Panc1 (cell line): ENCODE data around the gene CSMD2. TPM values are rescaled to one million over a fixed set of nuclear protein-coding genes. Genes with fewer than 3 reads are reported as not detected.

Experiments
- ATAC-seq: fragments of 200-7000 bp; cut with Tn5 transposase; 2 replicates; pipeline ENCODE4 v1.9.1; 2020; ENCODE audit warnings: mild to moderate bottlenecking, moderate library complexity
- BruUV-seq: library from RNA; stranded (reverse); fragments of 400-500 nt; replicated peaks from 2 replicates; lab custom pipeline; 2021; lab: Mats Ljungman, UMichigan
- CTCF ChIA-PET: fragments of 300-600 bp; sonication (Branson Sonifier 250); formaldehyde crosslinking; loops from one replicate; lab custom pipeline; 2022; ENCODE audit warnings: antibody characterized with exemption; lab: Charles Lee
- POLR2A ChIA-PET: fragments of 300-600 bp; sonication (Branson Sonifier 250); formaldehyde crosslinking; loops from one replicate; lab custom pipeline; 2022; ENCODE audit warnings: antibody characterized with exemption; lab: Charles Lee
- DNase-seq: peaks from one replicate; pipeline ENCODE4 v3.0.0-alpha.2; 2010; ENCODE audit warnings: low read depth, low spot score
- H3K27ac ChIP-seq: 2 replicates; pipeline ENCODE4 v1.5.1; 2011; ENCODE audit warnings: mild to moderate bottlenecking, low read length, inconsistent platforms
- H3K27me3 ChIP-seq: fragments of 200-500 bp; sonication (Bioruptor generic); 2 replicates; pipeline ENCODE4 v1.6.0; 2014; ENCODE audit warnings: low read length, inconsistent platforms; ENCODE audit not compliant: control insufficient read depth, insufficient read depth
- H3K36me3 ChIP-seq: fragments of 200-500 bp; sonication (Bioruptor generic); 2 replicates; pipeline ENCODE4 v1.5.1; 2014; ENCODE audit warnings: inconsistent platforms, mild to moderate bottlenecking, low read length, moderate library complexity; ENCODE audit not compliant: control insufficient read depth, insufficient read depth
- H3K4me1 ChIP-seq: 2 replicates; pipeline ENCODE4 v1.5.1; 2011; ENCODE audit warnings: inconsistent platforms, mild to moderate bottlenecking, low read length, moderate library complexity; ENCODE audit not compliant: control insufficient read depth, insufficient read depth
- H3K4me3 ChIP-seq, 2 experiments: 2 replicates each; pipeline ENCODE4 v1.5.1; 2011 to 2012; ENCODE audit warnings: low read depth in 2 of 2, low read length in 2 of 2, mild to moderate bottlenecking in 2 of 2, inconsistent platforms in 1 of 2, moderate library complexity in 1 of 2
- H3K9me3 ChIP-seq: fragments of 200-500 bp; sonication (Bioruptor generic); 2 replicates; pipeline ENCODE4 v1.5.1; 2014; ENCODE audit warnings: low read depth, mild to moderate bottlenecking, inconsistent platforms, low read length, moderate library complexity; ENCODE audit not compliant: control insufficient read depth, insufficient read depth
- POLR2AphosphoS5 ChIP-seq: IDR thresholded peaks from 2 replicates; pipeline ENCODE4 v1.6.1; 2012; ENCODE audit warnings: mild to moderate bottlenecking, low read depth, low read length, moderate library complexity
- SIN3A ChIP-seq: IDR thresholded peaks from 2 replicates; pipeline ENCODE4 v1.6.1; 2012; ENCODE audit warnings: low read depth, mild to moderate bottlenecking, low read length, moderate library complexity, borderline replicate concordance; ENCODE audit not compliant: insufficient read depth
- TCF7L2 ChIP-seq: IDR thresholded peaks from 2 replicates; pipeline ENCODE4 v1.6.1; 2011; ENCODE audit warnings: mild to moderate bottlenecking, low read depth, low read length, inconsistent platforms
- in situ Hi-C: cut with HindIII; loops from 2 replicates; pipeline ENCODE4 v1.10.0; 2016; ENCODE audit warnings: low sequenced_read_pairs, low pct_unique_long_range_greater_than_20kb
- intact Hi-C: fragments of 100-400 bp; cut with micrococcal nuclease; formaldehyde crosslinking; loops from one replicate; pipeline ENCODE4 v1.10.0; 2022; ENCODE audit not compliant: unreplicated experiment
- total RNA-seq: library from RNA; stranded (reverse); gene quantifications from one replicate; pipeline ENCODE4 v1.2.1, GENCODE V29; 2021; ENCODE audit not compliant: unreplicated experiment
- TF ChIP-seq, protein P1 (sequence below): fragments of 450-650 bp; IDR thresholded peaks from 2 replicates; pipeline ENCODE4 v1.5.1; 2017; ENCODE audit warnings: mild to moderate bottlenecking
- TF ChIP-seq, protein P2 (sequence below), 2 experiments: IDR thresholded peaks; 2 replicates each; pipeline ENCODE4 v1.6.1; 2011 to 2012; ENCODE audit warnings: low read depth in 2 of 2, control low read depth in 1 of 2, low read length in 1 of 2, mild to moderate bottlenecking in 1 of 2, moderate library complexity in 1 of 2; ENCODE audit not compliant: insufficient read depth in 1 of 2

Gene CSMD2
- total RNA-seq, 1 experiment from 2014 or later: not detected

DNA sequence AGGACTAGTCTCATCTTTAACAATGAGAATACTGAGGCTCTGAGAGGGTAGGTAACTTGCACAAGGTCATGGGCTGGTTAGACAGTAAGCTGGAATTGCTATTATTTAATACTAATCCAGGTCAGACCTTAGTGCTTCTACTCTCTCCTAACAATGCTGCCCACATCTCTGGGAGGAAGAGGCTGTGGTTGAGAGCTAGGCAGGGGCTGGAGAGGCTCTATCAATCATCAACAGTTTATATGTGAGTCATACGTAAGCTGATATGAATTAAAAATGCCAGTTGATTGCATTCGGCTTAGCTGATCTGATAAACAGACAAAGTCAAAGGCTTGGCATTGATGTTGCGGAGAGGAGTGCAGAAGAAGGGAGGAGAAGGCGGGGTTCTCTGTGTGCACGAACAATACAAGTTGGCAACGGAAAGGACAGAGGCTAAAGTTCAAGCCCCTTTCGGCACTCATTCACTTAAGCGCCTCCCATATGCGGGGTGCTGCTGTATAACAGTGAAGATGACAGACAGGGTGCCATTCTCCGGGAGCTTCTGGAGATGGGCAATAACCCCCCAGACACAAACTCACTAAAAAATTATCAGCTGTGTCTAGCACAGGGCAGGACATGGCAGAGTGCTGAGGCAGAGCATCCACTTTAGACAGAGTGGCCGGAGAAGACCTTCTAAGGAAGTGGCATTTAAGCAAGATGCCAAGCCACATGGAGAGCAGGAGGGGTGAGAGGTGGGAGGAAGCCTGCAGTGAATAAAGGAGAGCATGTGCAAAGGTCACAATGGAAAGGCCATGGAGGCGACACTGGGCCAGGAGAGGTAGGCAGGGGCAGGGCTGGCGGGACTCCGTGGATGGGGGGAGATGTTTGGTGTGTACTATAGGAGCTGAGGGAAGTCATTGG is 497.4 kb downstream of the CSMD2 start:
- CTCF ChIA-PET: no interaction called here
- H3K27me3 ChIP-seq: peaks cover 12% of the 10 kb centered on the region
- POLR2A ChIA-PET: no interaction called here
- TF ChIP-seq POLR2AphosphoS5 (no peak), SIN3A (no peak), TCF7L2 (no peak)
- TF ChIP-seq, protein P1, sequence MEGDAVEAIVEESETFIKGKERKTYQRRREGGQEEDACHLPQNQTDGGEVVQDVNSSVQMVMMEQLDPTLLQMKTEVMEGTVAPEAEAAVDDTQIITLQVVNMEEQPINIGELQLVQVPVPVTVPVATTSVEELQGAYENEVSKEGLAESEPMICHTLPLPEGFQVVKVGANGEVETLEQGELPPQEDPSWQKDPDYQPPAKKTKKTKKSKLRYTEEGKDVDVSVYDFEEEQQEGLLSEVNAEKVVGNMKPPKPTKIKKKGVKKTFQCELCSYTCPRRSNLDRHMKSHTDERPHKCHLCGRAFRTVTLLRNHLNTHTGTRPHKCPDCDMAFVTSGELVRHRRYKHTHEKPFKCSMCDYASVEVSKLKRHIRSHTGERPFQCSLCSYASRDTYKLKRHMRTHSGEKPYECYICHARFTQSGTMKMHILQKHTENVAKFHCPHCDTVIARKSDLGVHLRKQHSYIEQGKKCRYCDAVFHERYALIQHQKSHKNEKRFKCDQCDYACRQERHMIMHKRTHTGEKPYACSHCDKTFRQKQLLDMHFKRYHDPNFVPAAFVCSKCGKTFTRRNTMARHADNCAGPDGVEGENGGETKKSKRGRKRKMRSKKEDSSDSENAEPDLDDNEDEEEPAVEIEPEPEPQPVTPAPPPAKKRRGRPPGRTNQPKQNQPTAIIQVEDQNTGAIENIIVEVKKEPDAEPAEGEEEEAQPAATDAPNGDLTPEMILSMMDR: no peak
- TF ChIP-seq, protein P2, sequence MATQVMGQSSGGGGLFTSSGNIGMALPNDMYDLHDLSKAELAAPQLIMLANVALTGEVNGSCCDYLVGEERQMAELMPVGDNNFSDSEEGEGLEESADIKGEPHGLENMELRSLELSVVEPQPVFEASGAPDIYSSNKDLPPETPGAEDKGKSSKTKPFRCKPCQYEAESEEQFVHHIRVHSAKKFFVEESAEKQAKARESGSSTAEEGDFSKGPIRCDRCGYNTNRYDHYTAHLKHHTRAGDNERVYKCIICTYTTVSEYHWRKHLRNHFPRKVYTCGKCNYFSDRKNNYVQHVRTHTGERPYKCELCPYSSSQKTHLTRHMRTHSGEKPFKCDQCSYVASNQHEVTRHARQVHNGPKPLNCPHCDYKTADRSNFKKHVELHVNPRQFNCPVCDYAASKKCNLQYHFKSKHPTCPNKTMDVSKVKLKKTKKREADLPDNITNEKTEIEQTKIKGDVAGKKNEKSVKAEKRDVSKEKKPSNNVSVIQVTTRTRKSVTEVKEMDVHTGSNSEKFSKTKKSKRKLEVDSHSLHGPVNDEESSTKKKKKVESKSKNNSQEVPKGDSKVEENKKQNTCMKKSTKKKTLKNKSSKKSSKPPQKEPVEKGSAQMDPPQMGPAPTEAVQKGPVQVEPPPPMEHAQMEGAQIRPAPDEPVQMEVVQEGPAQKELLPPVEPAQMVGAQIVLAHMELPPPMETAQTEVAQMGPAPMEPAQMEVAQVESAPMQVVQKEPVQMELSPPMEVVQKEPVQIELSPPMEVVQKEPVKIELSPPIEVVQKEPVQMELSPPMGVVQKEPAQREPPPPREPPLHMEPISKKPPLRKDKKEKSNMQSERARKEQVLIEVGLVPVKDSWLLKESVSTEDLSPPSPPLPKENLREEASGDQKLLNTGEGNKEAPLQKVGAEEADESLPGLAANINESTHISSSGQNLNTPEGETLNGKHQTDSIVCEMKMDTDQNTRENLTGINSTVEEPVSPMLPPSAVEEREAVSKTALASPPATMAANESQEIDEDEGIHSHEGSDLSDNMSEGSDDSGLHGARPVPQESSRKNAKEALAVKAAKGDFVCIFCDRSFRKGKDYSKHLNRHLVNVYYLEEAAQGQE (IDR thresholded peaks at IDR 0.05; ENCODE audit: insufficient read depth in 1 of 2, low read depth in 2 of 2, low read length in 1 of 2): no peak
- DNase-seq (no peak), ATAC-seq (no peak)
- H3K4me1 ChIP-seq: no peaks in the 10 kb centered on the region
- H3K27ac ChIP-seq: no peak overlapping the region
- intact Hi-C loops: no loop called here
- H3K36me3 ChIP-seq: no peaks in the 10 kb centered on the region
- H3K9me3 ChIP-seq: no peaks in the 10 kb centered on the region
- BruUV-seq: no TSS peak
- in situ Hi-C loops: no loop called here
- no peak overlapping the region for H3K4me3 ChIP-seq

DNA sequence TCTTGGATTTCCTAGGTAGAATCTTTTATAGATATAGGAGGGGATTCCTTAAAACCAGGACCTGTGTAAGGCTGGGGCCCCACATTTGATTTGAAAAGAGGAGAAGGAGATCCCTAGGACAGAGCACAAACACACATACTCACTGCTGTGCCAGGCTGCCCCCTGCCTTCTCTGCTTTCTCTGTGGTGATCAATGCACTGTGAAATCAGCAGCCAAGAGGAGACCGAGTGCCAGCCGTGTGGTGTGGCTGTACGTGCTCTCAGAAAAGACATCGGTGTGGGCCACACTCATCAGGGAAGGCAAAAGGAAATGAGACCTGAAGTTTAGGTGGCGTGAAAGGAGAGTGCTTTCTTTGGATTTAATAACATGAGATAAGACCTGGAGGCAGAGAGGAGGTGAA is 498.4 kb downstream of the CSMD2 start:
- ChIA-PET POLR2A (no interaction called here), CTCF (no interaction called here)
- DNase-seq (no peak), ATAC-seq (no peak)
- no peak overlapping the region for H3K4me3 ChIP-seq
- in situ Hi-C loops (no loop called here), intact Hi-C loops (no loop called here)
- H3K27ac ChIP-seq: no peak overlapping the region
- H3K27me3 ChIP-seq: peaks cover 14% of the 10 kb centered on the region
- no peaks in the 10 kb centered on the region for H3K4me1 ChIP-seq
- BruUV-seq: no TSS peak
- no peaks in the 10 kb centered on the region for H3K36me3 ChIP-seq
- no peak for TF ChIP-seq POLR2AphosphoS5
- no peak for TF ChIP-seq TCF7L2
- no peak for TF ChIP-seq SIN3A
- TF ChIP-seq, protein P1: no peak
- TF ChIP-seq, protein P2 (IDR thresholded peaks at IDR 0.05; ENCODE audit: insufficient read depth in 1 of 2, low read depth in 2 of 2, low read length in 1 of 2): no peak
- H3K9me3 ChIP-seq: no peaks in the 10 kb centered on the region
